Keratinocyte (primary cell): ENCODE results near the gene CDC14B. TPM values are rescaled to one million over a fixed set of nuclear protein-coding genes. Genes with fewer than 3 reads are reported as not detected.

ENCODE experiments used
- DNase-seq: peaks from one replicate; pipeline ENCODE4 v3.0.0-alpha.2; 2011; ENCODE audit warnings: low read depth, missing footprints, low spot score
- FAIRE-seq: peaks from 2 replicates; lab custom pipeline; 2011; peaks lifted over from hg19 to GRCh38; lab: Jason Lieb, UNC
- H2AFZ ChIP-seq: 2 replicates; pipeline ENCODE4 v1.6.0; 2012; ENCODE audit warnings: low read length, control low read depth, inconsistent platforms; ENCODE audit not compliant: control insufficient read depth
- H3K27ac ChIP-seq: 2 replicates; pipeline ENCODE4 v1.5.1; 2011; ENCODE audit warnings: low read length; ENCODE audit not compliant: control insufficient read depth, insufficient read depth
- H3K27me3 ChIP-seq: 3 replicates; pipeline ENCODE4 v1.6.0; 2011; ENCODE audit warnings: low read length; ENCODE audit not compliant: control insufficient read depth, insufficient read depth; ENCODE audit errors: extremely low read depth
- H3K36me3 ChIP-seq, 2 experiments: 2 replicates in 1 of 2; 3 replicates in 1 of 2; pipeline ENCODE4 v1.5.1; 2011; ENCODE audit warnings: low read length in 2 of 2, mild to moderate bottlenecking in 1 of 2; ENCODE audit not compliant: control insufficient read depth in 2 of 2, insufficient read depth in 2 of 2; ENCODE audit errors: extremely low read depth in 1 of 2
- H3K4me1 ChIP-seq: 3 replicates; pipeline ENCODE4 v1.5.1; 2011; ENCODE audit warnings: low read length; ENCODE audit not compliant: control insufficient read depth, insufficient read depth; ENCODE audit errors: extremely low read depth
- H3K4me2 ChIP-seq: 3 replicates; pipeline ENCODE4 v1.6.0; 2011; ENCODE audit warnings: low read depth, low read length; ENCODE audit not compliant: control insufficient read depth, insufficient read depth; ENCODE audit errors: extremely low read depth
- H3K4me3 ChIP-seq, 3 experiments: fragments of 200-600 bp in 1 of 3; sonication (generic) in 1 of 3; 2 replicates in 2 of 3; 3 replicates in 1 of 3; pipeline ENCODE4 v1.5.1; 2011 to 2016; ENCODE audit warnings: low read length in 3 of 3, mild to moderate bottlenecking in 3 of 3, control low read depth in 2 of 3, inconsistent platforms in 1 of 3, low read depth in 1 of 3, mixed read lengths in 1 of 3, mixed run types in 1 of 3, moderate library complexity in 1 of 3; ENCODE audit not compliant: control insufficient read depth in 2 of 3, insufficient read depth in 2 of 3; ENCODE audit errors: extremely low read depth in 1 of 3
- H3K79me2 ChIP-seq: 2 replicates; pipeline ENCODE4 v1.6.0; 2012; ENCODE audit warnings: low read length; ENCODE audit not compliant: control insufficient read depth, insufficient read depth
- H3K9ac ChIP-seq: 3 replicates; pipeline ENCODE4 v1.6.0; 2011; ENCODE audit warnings: low read length; ENCODE audit not compliant: control insufficient read depth, insufficient read depth; ENCODE audit errors: extremely low read depth
- H3K9me1 ChIP-seq: 3 replicates; pipeline ENCODE4 v1.6.0; 2011; ENCODE audit warnings: low read length; ENCODE audit not compliant: control insufficient read depth, insufficient read depth; ENCODE audit errors: extremely low read depth
- H3K9me3 ChIP-seq: 2 replicates; pipeline ENCODE4 v1.5.1; 2012; ENCODE audit warnings: low read depth, low read length; ENCODE audit not compliant: control insufficient read depth
- H4K20me1 ChIP-seq: 3 replicates; pipeline ENCODE4 v1.6.0; 2011; ENCODE audit warnings: low read length; ENCODE audit not compliant: control insufficient read depth, insufficient read depth; ENCODE audit errors: extremely low read depth
- EZH2 ChIP-seq: IDR thresholded peaks from one replicate; pipeline ENCODE4 v1.6.1; 2012; ENCODE audit warnings: inconsistent platforms, mild to moderate bottlenecking, low read length, moderate library complexity
- dilution Hi-C: fragments of 300-500 bp; cut with MboI; formaldehyde crosslinking; loops from one replicate; pipeline ENCODE4 v1.7.0; 2020; ENCODE audit warnings: low sequenced_read_pairs; ENCODE audit not compliant: extremely low pct_ligation_motif_present
- polyA plus RNA-seq, 5 experiments: library from polyadenylated mRNA; depleted of rRNA in 3 of 5; stranded (reverse) in 3 of 5; stranded (forward) in 1 of 5; unstranded in 1 of 5; fragments of >200 nt; gene quantifications; 1 replicate in 1 of 5; 2 replicates in 3 of 5; 3 replicates in 1 of 5; pipeline versions ENCODE4 v1.2.1 to v1.2.3, GENCODE V29; 2011 to 2012; ENCODE audit warnings: missing spikeins in 2 of 5, low read depth in 1 of 5, low replicate concordance in 1 of 5
- TF ChIP-seq, protein P1 (sequence below), 3 experiments: IDR thresholded peaks in 1 of 3; conservative IDR thresholded peaks in 1 of 3; optimal IDR thresholded peaks in 1 of 3; 2 replicates in 2 of 3; 3 replicates in 1 of 3; pipeline versions ENCODE3 to v1.5.1; 2011; ENCODE audit warnings: low read length in 3 of 3, mild to moderate bottlenecking in 3 of 3, moderate library complexity in 2 of 3, control low read depth in 1 of 3, inconsistent platforms in 1 of 3; ENCODE audit not compliant: insufficient read depth in 2 of 3; ENCODE audit errors: extremely low read depth in 1 of 3

CDC14B gene
- polyA plus RNA-seq, 1 donor (not counting 4 experiments of a cell fraction or from before 2014, with no cell fraction given), result 7.5 TPM

DNA sequence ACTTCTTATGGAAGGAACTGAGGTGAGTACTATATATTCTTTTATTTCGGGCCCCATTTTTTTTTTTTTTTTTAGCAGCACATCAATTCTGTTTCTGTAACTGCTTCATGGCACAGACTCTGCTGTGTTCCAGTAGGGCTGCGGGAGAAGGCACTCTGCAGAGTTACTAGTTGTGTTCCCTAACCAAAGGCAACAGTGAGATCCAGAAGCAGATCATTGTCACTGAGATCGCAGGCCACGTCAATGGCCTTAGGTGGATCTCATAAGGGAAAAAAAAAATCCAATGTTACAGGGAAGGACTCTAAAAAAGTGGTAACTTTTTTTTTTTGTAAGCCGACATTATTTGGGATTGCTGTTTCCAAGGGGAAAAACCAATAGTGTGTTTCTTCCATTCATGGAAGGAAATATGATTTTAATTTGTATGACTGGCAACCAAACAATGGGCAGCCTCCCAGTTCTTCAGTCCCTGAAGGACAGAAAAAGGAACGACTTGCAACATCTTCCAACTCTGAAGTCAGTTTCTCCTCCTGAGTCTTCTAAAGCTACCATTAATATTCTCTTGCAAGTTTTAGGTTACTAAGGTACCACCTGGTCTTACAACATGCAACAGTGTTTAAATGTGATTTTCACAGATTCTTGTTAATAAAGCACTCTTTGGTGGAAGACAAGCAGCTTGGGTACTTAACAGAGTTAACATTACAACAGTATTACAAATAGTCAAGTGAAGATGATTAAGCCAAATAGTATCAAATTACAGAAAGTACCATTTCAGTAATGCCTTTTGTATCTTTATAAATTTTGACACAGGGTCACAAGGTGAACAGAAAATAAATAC, 116.9 kb downstream of the CDC14B start:
- DNase-seq (no peak), FAIRE-seq (no peak)
- Histone ChIP-seq H3K4me3 (no peak overlapping the region), H4K20me1 (no peaks in the 10 kb centered on the region), H3K27ac (no peak overlapping the region), H3K9ac (no peak overlapping the region), H3K9me3 (no peaks in the 10 kb centered on the region), H3K27me3 (no peaks in the 10 kb centered on the region), H3K36me3 (peaks cover 0 to 2% of the 10 kb centered on the region in 2 experiments), H3K4me1 (no peaks in the 10 kb centered on the region), H3K79me2 (no peaks in the 10 kb centered on the region), H3K9me1 (no peaks in the 10 kb centered on the region), H3K4me2 (no peak overlapping the region), H2AFZ (no peak overlapping the region)
- dilution Hi-C loops, result no loop called here
- TF ChIP-seq, protein P1, sequence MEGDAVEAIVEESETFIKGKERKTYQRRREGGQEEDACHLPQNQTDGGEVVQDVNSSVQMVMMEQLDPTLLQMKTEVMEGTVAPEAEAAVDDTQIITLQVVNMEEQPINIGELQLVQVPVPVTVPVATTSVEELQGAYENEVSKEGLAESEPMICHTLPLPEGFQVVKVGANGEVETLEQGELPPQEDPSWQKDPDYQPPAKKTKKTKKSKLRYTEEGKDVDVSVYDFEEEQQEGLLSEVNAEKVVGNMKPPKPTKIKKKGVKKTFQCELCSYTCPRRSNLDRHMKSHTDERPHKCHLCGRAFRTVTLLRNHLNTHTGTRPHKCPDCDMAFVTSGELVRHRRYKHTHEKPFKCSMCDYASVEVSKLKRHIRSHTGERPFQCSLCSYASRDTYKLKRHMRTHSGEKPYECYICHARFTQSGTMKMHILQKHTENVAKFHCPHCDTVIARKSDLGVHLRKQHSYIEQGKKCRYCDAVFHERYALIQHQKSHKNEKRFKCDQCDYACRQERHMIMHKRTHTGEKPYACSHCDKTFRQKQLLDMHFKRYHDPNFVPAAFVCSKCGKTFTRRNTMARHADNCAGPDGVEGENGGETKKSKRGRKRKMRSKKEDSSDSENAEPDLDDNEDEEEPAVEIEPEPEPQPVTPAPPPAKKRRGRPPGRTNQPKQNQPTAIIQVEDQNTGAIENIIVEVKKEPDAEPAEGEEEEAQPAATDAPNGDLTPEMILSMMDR (optimal IDR thresholded peaks at IDR 0.05 in 1 of 3, IDR thresholded peaks at IDR 0.05 in 1 of 3, conservative IDR thresholded peaks at IDR 0.05 in 1 of 3; ENCODE audit: extremely low read depth in 1 of 3, insufficient read depth in 2 of 3, low read length in 3 of 3), result no peak
- no peak for TF ChIP-seq EZH2

GRCh38 chr9:96501633-96502538, 117.8 kb downstream of the CDC14B start:
- H4K20me1 ChIP-seq, result no peaks in the 10 kb centered on the region
- H3K4me3 ChIP-seq, result no peak overlapping the region
- H3K27ac ChIP-seq, result no peak overlapping the region
- dilution Hi-C loops, result no loop called here
- no peaks in the 10 kb centered on the region for H3K27me3 ChIP-seq
- FAIRE-seq (no peak), DNase-seq (no peak)
- no peak overlapping the region for H3K9ac ChIP-seq
- peaks cover 0 to 2% of the 10 kb centered on the region in 2 experiments for H3K36me3 ChIP-seq
- no peaks in the 10 kb centered on the region for H3K4me1 ChIP-seq
- no peak for TF ChIP-seq EZH2
- TF ChIP-seq, protein P1 (optimal IDR thresholded peaks at IDR 0.05 in 1 of 3, IDR thresholded peaks at IDR 0.05 in 1 of 3, conservative IDR thresholded peaks at IDR 0.05 in 1 of 3; ENCODE audit: extremely low read depth in 1 of 3, insufficient read depth in 2 of 3, low read length in 3 of 3), result no peak
- no peak overlapping the region for H2AFZ ChIP-seq
- no peak overlapping the region for H3K4me2 ChIP-seq
- no peaks in the 10 kb centered on the region for H3K9me1 ChIP-seq
- H3K9me3 ChIP-seq, result no peaks in the 10 kb centered on the region
- H3K79me2 ChIP-seq, result no peaks in the 10 kb centered on the region
